ENCODE results near the gene NECTIN1. TPM values are rescaled to one million over a fixed set of nuclear protein-coding genes. Genes with fewer than 3 reads are reported as not detected.

The NECTIN1 gene
- total and polyA plus RNA-seq, 2 donors (not counting 3 experiments of a cell fraction or from before 2014, with no cell fraction given): 10.8 to 23.6 TPM

DNA sequence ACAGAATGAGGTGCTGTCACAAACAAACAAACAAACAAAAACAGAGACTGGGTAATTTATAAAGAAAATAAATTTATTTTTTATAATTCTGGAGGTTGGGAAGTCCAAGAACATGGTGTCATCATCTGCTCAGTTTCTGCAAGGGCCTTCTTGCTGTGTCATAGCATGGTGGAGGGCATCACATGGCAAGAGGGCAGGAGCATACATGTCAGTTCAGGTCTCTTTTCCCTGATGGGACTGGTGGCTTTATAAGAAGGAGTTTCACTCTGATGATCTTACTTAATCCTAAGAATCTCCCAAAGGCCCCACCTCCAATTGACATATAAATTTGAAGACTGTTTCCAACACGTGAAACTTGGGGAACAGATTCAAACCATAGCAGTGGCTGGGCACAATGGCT is 135.7 kb downstream of the NECTIN1 start:
- H3K9me1 ChIP-seq (replicated peaks; ENCODE audit: control insufficient read depth, extremely low read depth, insufficient read depth, low read length): no peaks in the 10 kb centered on the region
- no peaks in the 10 kb centered on the region for H4K20me1 ChIP-seq (replicated peaks; ENCODE audit: control insufficient read depth, extremely low read depth, insufficient read depth, low read length)
- H2AFZ ChIP-seq (ENCODE audit: low read depth, low read length): no peak overlapping the region
- H3K4me2 ChIP-seq (ENCODE audit: insufficient read depth, low read length): no peak overlapping the region
- ChIA-PET POLR2A (no interaction called here), CTCF (no interaction called here)
- H3K27ac ChIP-seq (ENCODE audit: insufficient read depth, low read depth, low read length): no peak overlapping the region
- H3K79me2 ChIP-seq (ENCODE audit: control insufficient read depth, insufficient read depth, low read length): no peaks in the 10 kb centered on the region
- H3K9ac ChIP-seq (replicated peaks; ENCODE audit: extremely low read depth, insufficient read depth, low read length): no peak overlapping the region
- H3K4me1 ChIP-seq (ENCODE audit: control insufficient read depth, extremely low read depth, insufficient read depth, low read length): peaks cover 17% of the 10 kb centered on the region
- TF ChIP-seq GATA2 (IDR thresholded peaks at IDR 0.05; ENCODE audit: insufficient read depth, insufficient read length, low read depth, low read length) (no peak), EZH2 (IDR thresholded peaks at IDR 0.05; ENCODE audit: borderline replicate concordance, low read depth, low read length, severe bottlenecking) (no peak), MYC (IDR thresholded peaks at IDR 0.05; ENCODE audit: low read depth, low read length) (no peak), POLR2AphosphoS5 (IDR thresholded peaks at IDR 0.05; ENCODE audit: insufficient read depth, low read depth, low read length) (no peak)
- TF ChIP-seq, protein P1, sequence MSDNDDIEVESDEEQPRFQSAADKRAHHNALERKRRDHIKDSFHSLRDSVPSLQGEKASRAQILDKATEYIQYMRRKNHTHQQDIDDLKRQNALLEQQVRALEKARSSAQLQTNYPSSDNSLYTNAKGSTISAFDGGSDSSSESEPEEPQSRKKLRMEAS (IDR thresholded peaks at IDR 0.05; ENCODE audit: insufficient read depth, insufficient read length): no peak
- TF ChIP-seq, protein P2, sequence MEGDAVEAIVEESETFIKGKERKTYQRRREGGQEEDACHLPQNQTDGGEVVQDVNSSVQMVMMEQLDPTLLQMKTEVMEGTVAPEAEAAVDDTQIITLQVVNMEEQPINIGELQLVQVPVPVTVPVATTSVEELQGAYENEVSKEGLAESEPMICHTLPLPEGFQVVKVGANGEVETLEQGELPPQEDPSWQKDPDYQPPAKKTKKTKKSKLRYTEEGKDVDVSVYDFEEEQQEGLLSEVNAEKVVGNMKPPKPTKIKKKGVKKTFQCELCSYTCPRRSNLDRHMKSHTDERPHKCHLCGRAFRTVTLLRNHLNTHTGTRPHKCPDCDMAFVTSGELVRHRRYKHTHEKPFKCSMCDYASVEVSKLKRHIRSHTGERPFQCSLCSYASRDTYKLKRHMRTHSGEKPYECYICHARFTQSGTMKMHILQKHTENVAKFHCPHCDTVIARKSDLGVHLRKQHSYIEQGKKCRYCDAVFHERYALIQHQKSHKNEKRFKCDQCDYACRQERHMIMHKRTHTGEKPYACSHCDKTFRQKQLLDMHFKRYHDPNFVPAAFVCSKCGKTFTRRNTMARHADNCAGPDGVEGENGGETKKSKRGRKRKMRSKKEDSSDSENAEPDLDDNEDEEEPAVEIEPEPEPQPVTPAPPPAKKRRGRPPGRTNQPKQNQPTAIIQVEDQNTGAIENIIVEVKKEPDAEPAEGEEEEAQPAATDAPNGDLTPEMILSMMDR (IDR thresholded peaks at IDR 0.05; ENCODE audit: extremely low read depth in 1 of 2, insufficient read depth in 1 of 2, low read depth in 1 of 2, low read length in 2 of 2): no peak
- intact Hi-C loops (cut with micrococcal nuclease) (no loop called here), dilution Hi-C loops (cut with MboI; ENCODE audit: extremely low pct_ligation_motif_present, low sequenced_read_pairs) (no loop called here)
- FAIRE-seq (no peak), DNase-seq (ENCODE audit: low read depth, low spot score) (no peak)
- BruUV-seq (replicated peaks): no TSS peak
- H3K36me3 ChIP-seq (ENCODE audit: control insufficient read depth in 2 of 2, extremely low read depth in 1 of 2, insufficient read depth in 2 of 2, low read length in 2 of 2): no peaks in the 10 kb centered on the region
- H3K27me3 ChIP-seq (ENCODE audit: control insufficient read depth in 2 of 2, insufficient read depth in 2 of 2, low read length in 2 of 2): no peaks in the 10 kb centered on the region
- H3K4me3 ChIP-seq (replicated peaks in 1 of 3; ENCODE audit: insufficient read depth in 1 of 3, low read depth in 1 of 3, low read length in 3 of 3): no peak overlapping the region
- no peaks in the 10 kb centered on the region for H3K9me3 ChIP-seq (replicated peaks; ENCODE audit: control insufficient read depth, insufficient read depth, low read length)

All from endothelial cell of umbilical vein (primary cell).